HEK293T (cell line): ENCODE measurements around the gene CDADC1.

Experiments
- CTCF ChIA-PET: fragments of 350-600 bp; formaldehyde crosslinking; extraction: SDS; loops from one replicate; lab custom pipeline; 2021; ENCODE audit warnings: antibody characterized with exemption, inconsistent platforms; lab: Yijun Ruan, JAX
- POLR2A ChIA-PET: fragments of 350-600 bp; formaldehyde crosslinking; extraction: SDS; loops from one replicate; lab custom pipeline; 2020; ENCODE audit warnings: antibody characterized with exemption, inconsistent platforms; lab: Yijun Ruan, JAX
- DNase-seq: peaks from one replicate; pipeline ENCODE4 v3.0.0; 2012; ENCODE audit warnings: mixed read lengths; ENCODE audit errors: extremely low spot score
- ARNT ChIP-seq: fragments of 450-650 bp; IDR thresholded peaks from 2 replicates; pipeline ENCODE4 v1.6.1; 2017; ENCODE audit warnings: mild to moderate bottlenecking
- BHLHE40 ChIP-seq: fragments of 450-650 bp; IDR thresholded peaks from 2 replicates; pipeline ENCODE4 v1.6.1; 2016; ENCODE audit warnings: mild to moderate bottlenecking, moderate library complexity, borderline replicate concordance
- CTBP1 ChIP-seq: fragments of 450-650 bp; IDR thresholded peaks from 2 replicates; pipeline ENCODE4 v1.6.1; 2016; ENCODE audit warnings: borderline replicate concordance
- ELF4 ChIP-seq: fragments of 450-650 bp; IDR thresholded peaks from 2 replicates; pipeline ENCODE4 v1.6.1; 2017; ENCODE audit warnings: antibody characterized with exemption
- FOXA1 ChIP-seq: fragments of 450-650 bp; IDR thresholded peaks from 2 replicates; pipeline ENCODE4 v1.6.1; 2016; ENCODE audit warnings: mild to moderate bottlenecking
- FOXK2 ChIP-seq: fragments of 450-650 bp; IDR thresholded peaks from 2 replicates; pipeline ENCODE4 v1.6.1; 2016; ENCODE audit warnings: mild to moderate bottlenecking
- FOXM1 ChIP-seq: fragments of 450-650 bp; IDR thresholded peaks from 2 replicates; pipeline ENCODE4 v1.6.1; 2017; ENCODE audit warnings: mild to moderate bottlenecking, borderline replicate concordance
- HDGF ChIP-seq: fragments of 450-650 bp; IDR thresholded peaks from 2 replicates; pipeline ENCODE4 v1.6.1; 2017; ENCODE audit warnings: antibody characterized with exemption, borderline replicate concordance
- L3MBTL2 ChIP-seq: fragments of 450-650 bp; conservative IDR thresholded peaks from 2 replicates; pipeline ENCODE4 v1.6.1; 2016; ENCODE audit warnings: mild to moderate bottlenecking
- LEF1 ChIP-seq: fragments of 450-650 bp; IDR thresholded peaks from 2 replicates; pipeline ENCODE4 v1.6.1; 2017; ENCODE audit warnings: mild to moderate bottlenecking, borderline replicate concordance
- NFRKB ChIP-seq: fragments of 450-650 bp; IDR thresholded peaks from 2 replicates; pipeline ENCODE4 v1.6.1; 2016; ENCODE audit warnings: mild to moderate bottlenecking, moderate library complexity
- SP1 ChIP-seq: fragments of 450-650 bp; IDR thresholded peaks from 2 replicates; pipeline ENCODE4 v1.6.1; 2017
- SUZ12 ChIP-seq: fragments of 450-650 bp; IDR thresholded peaks from 2 replicates; pipeline ENCODE4 v1.6.1; 2016; ENCODE audit warnings: mild to moderate bottlenecking
- TARDBP ChIP-seq: fragments of 450-650 bp; IDR thresholded peaks from 2 replicates; pipeline ENCODE4 v1.6.1; 2016
- ZNF384 ChIP-seq: fragments of 450-650 bp; IDR thresholded peaks from 2 replicates; pipeline ENCODE4 v1.6.1; 2016
- TF ChIP-seq, protein P1 (sequence below): fragments of 450-650 bp; IDR thresholded peaks from 2 replicates; pipeline ENCODE4 v1.6.1; 2016

The CDADC1 gene

DNA sequence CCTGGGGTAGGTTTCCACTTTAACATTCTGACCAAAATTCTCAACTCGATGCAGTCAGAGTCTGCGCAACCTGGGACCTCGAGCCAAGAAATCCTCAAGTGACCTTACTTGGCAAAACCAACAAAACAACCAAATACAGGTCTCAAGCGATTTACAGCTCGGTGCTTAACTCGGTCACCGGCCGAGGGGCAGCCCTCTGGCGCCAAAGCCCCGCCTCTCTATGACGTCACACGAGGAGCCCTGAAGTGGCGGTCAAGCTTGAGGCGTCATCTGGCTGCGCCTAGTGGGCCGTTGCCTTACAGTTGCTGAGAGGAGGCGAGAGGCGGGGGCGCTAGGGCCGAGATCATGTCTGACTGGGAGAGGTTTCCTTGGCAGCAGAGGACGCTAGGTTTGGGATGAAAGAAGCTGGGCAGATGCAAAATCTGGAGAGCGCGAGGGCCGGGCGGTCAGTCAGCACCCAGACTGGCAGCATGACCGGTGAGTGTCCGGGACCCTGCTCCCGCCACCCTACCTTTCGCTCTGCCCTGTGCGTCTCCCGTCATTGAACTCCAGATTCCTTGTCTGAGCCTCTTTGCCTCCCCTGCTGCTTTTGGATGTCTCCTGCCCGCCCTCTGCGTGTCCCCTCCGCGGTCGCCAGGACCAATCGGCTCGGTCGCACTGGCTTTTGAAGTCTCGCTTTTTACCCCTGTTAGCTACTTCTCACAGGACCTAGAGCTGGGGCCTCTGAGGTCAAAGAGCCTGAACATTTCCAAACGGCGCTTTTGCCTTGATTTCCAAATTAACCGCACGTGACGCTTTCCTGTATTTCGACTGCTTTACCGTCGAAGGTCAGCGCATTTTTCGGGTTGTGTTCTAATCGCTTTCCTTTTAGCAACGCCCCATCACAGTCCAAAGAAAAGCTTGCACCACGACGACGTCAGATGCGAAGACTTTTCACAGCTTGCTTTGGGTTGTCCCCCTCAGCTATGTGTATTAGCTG is at the start of gene CDADC1:
CDADC1 (plus strand) TSS at position 283 of the 979 bp plus-strand sequence; CDS start at position 396, 113 bp downstream.
- POLR2A ChIA-PET, result interaction anchor here (0.6 to 2.3 kb wide), 9 partner anchors 10 to 428 kb away, joined by 3 to 15 read pairs (median 4); no protein-coding TSS in a partner anchor
- TF ChIP-seq FOXK2 (no peak), TARDBP (no peak), L3MBTL2 (peak; percentile 65), FOXM1 (no peak), SP1 (no peak)
- CTCF ChIA-PET, result interaction anchor here (0.6 to 1.3 kb wide), 3 partner anchors 18 to 33 kb away, joined by 3 to 4 read pairs (median 3); no protein-coding TSS in a partner anchor
- DNase-seq, result peak; percentile 96

- no peak for DNase-seq
- ChIA-PET CTCF (no interaction called here), POLR2A (no interaction called here)
- TF ChIP-seq FOXA1 (no peak), LEF1 (no peak), BHLHE40 (no peak), SP1 (no peak), SUZ12 (no peak), FOXK2 (no peak), CTBP1 (no peak), ARNT (no peak), TARDBP (no peak), HDGF (no peak), ELF4 (no peak), ZNF384 (no peak), FOXM1 (no peak), NFRKB (no peak), L3MBTL2 (no peak)
- TF ChIP-seq, protein P1, sequence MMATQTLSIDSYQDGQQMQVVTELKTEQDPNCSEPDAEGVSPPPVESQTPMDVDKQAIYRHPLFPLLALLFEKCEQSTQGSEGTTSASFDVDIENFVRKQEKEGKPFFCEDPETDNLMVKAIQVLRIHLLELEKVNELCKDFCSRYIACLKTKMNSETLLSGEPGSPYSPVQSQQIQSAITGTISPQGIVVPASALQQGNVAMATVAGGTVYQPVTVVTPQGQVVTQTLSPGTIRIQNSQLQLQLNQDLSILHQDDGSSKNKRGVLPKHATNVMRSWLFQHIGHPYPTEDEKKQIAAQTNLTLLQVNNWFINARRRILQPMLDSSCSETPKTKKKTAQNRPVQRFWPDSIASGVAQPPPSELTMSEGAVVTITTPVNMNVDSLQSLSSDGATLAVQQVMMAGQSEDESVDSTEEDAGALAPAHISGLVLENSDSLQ, result no peak
Measured at GRCh38 chr13:49206641-49207040, 41.1 kb upstream of the CDADC1 start.

GRCh38 chr13:49208619-49209018 is 39.1 kb upstream of the CDADC1 start:
- ChIA-PET CTCF (no interaction called here), POLR2A (no interaction called here)
- DNase-seq, result no peak
- TF ChIP-seq LEF1 (no peak), ARNT (no peak), FOXA1 (no peak), CTBP1 (no peak), ELF4 (no peak), ZNF384 (no peak), SUZ12 (no peak), SP1 (no peak)

GRCh38 chr13:49210114-49210513 is 37.6 kb upstream of the CDADC1 start:
- ChIA-PET CTCF (no interaction called here), POLR2A (no interaction called here)
- DNase-seq, result no peak
- TF ChIP-seq SUZ12, result no peak
- TF ChIP-seq FOXK2, result no peak
- no peak for TF ChIP-seq L3MBTL2
- no peak for TF ChIP-seq FOXA1
- TF ChIP-seq BHLHE40, result no peak
- no peak for TF ChIP-seq HDGF
- TF ChIP-seq CTBP1, result no peak
- no peak for TF ChIP-seq LEF1
- TF ChIP-seq, protein P1, result no peak

DNA sequence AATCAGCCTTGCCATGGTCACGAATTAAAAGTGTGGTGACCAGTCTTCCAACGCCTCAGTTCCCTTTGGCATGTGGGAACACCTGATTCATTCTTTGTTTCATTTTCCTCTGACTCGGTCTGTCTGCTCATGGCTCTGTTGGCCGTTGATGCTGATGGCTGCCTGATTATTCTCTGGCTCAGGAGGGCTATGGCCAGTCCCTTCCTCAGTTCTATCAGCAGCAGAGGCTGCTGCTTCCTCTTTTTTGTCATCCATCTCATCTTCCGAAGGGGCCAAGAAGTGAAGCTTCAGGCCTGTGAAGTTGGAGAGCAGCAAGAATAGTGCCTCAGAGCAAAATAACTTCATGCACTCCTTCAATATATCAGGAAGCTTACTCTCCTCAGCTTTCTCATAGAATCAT is 37.1 kb upstream of the CDADC1 start:
- no peak for TF ChIP-seq TARDBP
- no peak for TF ChIP-seq NFRKB
- no peak for TF ChIP-seq ARNT
- TF ChIP-seq, protein P1, result no peak
- no peak for TF ChIP-seq LEF1
- TF ChIP-seq BHLHE40, result no peak
- TF ChIP-seq CTBP1, result no peak
- TF ChIP-seq ELF4, result no peak
- no peak for TF ChIP-seq FOXM1
- no peak for TF ChIP-seq FOXK2
- no peak for TF ChIP-seq SUZ12
- no peak for TF ChIP-seq SP1
- no peak for TF ChIP-seq FOXA1
- TF ChIP-seq HDGF, result no peak
- TF ChIP-seq L3MBTL2, result no peak
- DNase-seq, result no peak
- POLR2A ChIA-PET, result no interaction called here
- CTCF ChIA-PET, result no interaction called here

GRCh38 chr13:49213539-49213938 is 34.2 kb upstream of the CDADC1 start:
- ChIA-PET CTCF (no interaction called here), POLR2A (no interaction called here)
- TF ChIP-seq CTBP1, result no peak
- no peak for TF ChIP-seq SP1
- no peak for TF ChIP-seq FOXA1
- TF ChIP-seq FOXM1, result no peak
- TF ChIP-seq SUZ12, result no peak
- TF ChIP-seq LEF1, result no peak
- TF ChIP-seq NFRKB, result no peak
- TF ChIP-seq TARDBP, result no peak
- no peak for TF ChIP-seq HDGF
- TF ChIP-seq, protein P1, result no peak
- TF ChIP-seq BHLHE40, result no peak
- TF ChIP-seq ARNT, result no peak
- TF ChIP-seq L3MBTL2, result no peak
- no peak for TF ChIP-seq ELF4
- TF ChIP-seq FOXK2, result no peak
- no peak for TF ChIP-seq ZNF384
- DNase-seq, result no peak
